ENCODE results near the gene NR1H3.
"Not testable (repeated sequence)": the region's sequence is repeated elsewhere in the genome, so short reads cannot be mapped to it uniquely, and the experiment has no call there.

Gene NR1H3

DNA sequence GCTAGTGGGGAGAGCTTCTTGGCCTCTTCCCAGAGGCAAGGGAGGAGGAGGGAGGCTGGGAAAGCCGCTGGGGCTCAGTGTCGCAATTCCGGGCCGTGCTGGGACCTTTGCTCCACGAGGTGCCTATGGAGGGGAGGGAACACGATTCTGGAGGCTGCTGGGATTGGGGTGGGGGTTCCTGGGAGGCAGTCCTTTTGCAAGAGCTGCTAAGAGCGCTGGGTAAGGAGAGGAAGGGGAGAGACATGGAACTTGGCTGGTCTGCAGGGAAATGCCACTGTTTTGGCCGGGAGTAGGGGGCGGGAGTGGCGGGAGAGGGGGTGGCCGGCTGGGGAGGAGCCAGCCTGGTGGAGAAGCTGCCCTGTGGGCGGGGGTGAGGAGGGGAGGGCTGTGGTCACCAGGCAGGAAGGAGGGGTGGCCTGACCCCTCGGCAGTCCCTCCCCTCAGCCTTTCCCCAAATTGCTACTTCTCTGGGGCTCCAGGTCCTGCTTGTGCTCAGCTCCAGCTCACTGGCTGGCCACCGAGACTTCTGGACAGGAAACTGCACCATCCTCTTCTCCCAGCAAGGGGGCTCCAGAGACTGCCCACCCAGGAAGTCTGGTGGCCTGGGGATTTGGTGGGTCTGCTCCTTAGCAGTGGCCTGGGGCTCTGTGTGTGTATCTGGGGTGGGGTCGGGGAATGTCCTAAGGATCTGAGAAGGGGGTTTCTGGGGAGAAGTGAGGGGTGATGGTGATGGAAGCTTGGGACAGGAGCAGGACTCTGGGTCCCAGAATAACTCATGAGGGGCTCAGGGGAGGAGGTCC, at the start of gene NR1H3:
Gene NR1H3, plus strand, starts transcription at position 480 of the 800 bp plus-strand sequence. CDS start 1,221 bp downstream, outside the sequence.
- no peak for DNase-seq

DNA sequence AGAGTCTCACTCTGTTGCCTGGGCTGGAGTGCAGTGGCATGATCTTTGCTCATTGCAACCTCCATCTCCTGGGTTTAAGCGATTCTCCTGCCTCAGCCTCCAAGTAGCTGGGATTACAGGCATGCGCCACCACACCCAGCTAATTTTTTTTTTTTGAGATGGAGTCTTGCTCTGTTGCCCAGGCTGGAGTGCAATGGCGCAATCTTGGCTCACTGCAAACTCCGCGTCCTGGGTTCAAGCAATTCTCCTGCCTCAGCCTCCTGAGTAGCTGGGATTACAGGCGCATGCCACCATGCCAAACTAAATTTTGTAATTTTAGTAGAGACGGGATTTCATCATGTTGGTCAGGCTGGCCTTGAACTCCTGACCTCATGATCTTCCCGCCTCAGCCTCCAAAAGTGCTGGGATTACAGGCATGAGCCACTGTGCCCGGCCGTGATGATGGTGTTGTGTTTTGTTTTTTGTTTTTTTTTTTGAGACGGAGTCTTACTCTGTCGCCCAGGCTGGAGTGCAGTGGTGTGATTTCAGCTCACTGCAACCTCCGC, 49.7 kb upstream of the NR1H3 start:
- DNase-seq: not testable (repeated sequence)

GRCh38 chr11:47208628-47209027, 49.2 kb upstream of the NR1H3 start:
- DNase-seq: no peak

- DNase-seq: no peak
These were observed 44.9 kb upstream of the NR1H3 start for GRCh38 chr11:47212938-47213337.

DNA sequence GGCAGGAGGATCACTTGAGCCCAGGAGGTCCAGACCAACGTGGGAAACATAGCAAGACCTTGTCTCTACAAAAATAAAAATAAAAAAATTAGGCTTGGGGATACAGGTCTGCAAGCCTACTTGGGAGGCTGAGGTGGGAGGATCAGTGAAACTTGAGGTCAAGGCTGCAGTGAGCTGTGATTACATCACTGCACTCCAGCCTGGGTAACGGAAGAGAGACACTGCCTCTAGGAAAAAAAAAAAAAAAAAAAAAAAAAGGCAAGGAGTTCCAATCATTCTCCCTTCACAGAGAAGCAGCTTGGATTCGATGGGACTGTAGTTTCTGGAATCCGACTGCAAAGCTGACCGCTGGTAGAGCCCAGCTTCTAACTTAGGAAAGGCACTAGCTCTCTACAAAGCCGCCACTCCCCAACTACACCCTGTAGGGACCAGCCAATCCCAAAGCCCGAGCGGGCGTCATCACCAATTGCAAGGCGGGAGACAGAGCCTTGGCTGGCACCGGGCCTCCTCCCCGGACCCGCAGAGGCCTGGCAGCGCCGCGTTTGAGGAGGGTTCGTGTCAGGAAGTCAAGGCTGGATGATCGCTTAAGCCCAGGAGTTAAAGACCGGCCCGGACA, 43.7 kb upstream of the NR1H3 start:
- DNase-seq: peak; percentile 92

GRCh38 chr11:47215366-47215910, 42.4 kb upstream of the NR1H3 start:
- no peak for DNase-seq

- DNase-seq: peak; percentile 84
These were observed 41.5 kb upstream of the NR1H3 start for GRCh38 chr11:47216121-47216798.

- DNase-seq: no peak
These were observed 37.4 kb upstream of the NR1H3 start for GRCh38 chr11:47220401-47220821.

GRCh38 chr11:47222696-47223095, 35.1 kb upstream of the NR1H3 start:
- no peak for DNase-seq

GRCh38 chr11:47225552-47226400, 32.0 kb upstream of the NR1H3 start:
- peak; percentile 49 for DNase-seq

GRCh38 chr11:47229161-47229560, 28.6 kb upstream of the NR1H3 start:
- DNase-seq: no peak

DNA sequence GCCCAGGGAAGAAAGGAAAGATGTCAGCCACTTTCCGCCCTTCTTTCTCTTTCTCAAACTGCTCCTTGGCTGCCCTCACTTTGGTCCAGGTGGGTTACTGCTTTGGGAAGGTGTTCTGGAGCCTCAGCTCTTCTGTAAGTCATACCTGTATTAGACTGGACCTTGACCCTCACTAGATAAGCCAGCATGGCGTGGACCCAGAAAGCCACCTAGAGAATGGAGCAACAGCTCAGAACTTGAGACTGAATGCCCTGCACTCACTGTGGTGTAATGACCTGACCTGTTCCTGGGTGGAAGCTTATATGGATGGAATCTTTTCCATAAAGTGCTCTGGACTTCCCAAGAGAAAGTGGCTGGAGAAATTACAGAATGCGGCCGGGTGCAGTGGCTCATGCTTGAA, 24.7 kb upstream of the NR1H3 start:
- no peak for DNase-seq

- DNase-seq: no peak
These were observed 23.7 kb upstream of the NR1H3 start for GRCh38 chr11:47233989-47234668.

DNA sequence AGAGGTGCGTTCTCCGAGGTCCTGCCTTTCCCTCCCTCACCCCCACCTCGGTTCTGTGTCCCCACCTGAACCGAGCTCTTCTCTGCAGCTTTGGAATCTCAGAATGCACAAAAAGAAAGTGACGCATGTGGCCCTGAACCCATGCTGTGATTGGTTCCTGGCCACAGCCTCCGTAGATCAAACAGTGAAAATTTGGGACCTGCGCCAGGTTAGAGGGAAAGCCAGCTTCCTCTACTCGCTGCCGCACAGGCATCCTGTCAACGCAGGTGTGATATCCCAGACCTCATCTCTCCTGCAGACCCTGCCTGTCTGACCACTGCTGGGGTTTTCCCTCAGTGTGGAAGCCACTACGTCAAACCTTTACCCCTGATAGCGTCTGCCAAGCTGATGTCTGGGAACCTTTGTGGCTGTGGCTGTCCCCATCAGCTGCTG, 23.1 kb upstream of the NR1H3 start:
- peak; percentile 59 for DNase-seq

GRCh38 chr11:47235163-47235562, 22.6 kb upstream of the NR1H3 start:
- DNase-seq: no peak

DNA sequence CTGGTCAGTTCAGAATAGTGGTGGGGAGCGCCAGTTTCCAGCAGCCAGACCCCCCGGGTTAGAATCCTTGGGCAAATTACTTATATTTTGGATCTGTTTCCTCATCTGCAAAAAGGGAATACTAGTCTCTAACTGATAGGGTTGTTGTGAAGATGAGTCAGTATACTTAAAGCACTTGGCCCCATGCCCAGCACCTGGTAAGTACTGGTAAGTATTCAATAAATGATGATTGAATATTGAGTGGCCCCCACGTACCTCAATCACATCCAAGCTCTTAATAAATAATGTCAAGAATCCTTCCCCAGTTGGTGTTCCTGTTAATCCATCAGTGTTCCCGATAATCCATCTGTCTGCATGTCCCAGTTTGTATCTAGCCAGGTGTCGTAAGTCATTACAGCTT, 21.3 kb upstream of the NR1H3 start:
- DNase-seq: no peak

GRCh38 chr11:47239852-47240251, 17.9 kb upstream of the NR1H3 start:
- DNase-seq: no peak

GRCh38 chr11:47241841-47242301, 15.9 kb upstream of the NR1H3 start:
- DNase-seq: no peak

- no peak for DNase-seq
These were observed 15.1 kb upstream of the NR1H3 start for GRCh38 chr11:47242596-47243192.

DNA sequence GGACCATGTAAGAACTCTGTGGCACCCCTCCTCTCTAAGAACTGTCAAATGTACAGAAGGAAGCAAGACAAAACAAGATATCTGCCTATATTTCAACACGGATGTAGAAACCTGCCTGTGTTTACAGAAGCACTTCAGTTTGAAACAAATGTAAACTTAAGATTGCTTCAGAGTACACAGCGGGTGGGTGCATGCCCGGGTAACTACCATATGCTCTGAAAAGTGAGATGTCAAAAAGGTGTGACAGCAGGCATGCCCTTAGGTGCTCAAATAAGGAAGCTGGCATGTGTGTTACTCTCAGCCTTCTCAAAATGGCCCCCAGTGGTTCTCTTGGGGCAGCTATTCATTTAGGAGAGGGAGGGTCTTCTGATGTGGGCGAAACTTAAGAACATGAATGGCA, 14.3 kb upstream of the NR1H3 start:
- no peak for DNase-seq

All from stimulated activated CD4-positive, alpha-beta T cell treated with anti-CD3 and anti-CD28 coated beads, Interleukin-15, amount 100 ng/mL, for 24 hours (primary cell).